Measurements from ENCODE around the gene BRAP. TPM values are rescaled to one million over a fixed set of nuclear protein-coding genes. Genes with fewer than 3 reads are reported as not detected.
"Not testable (repeated sequence)": the region's sequence is repeated elsewhere in the genome, so short reads cannot be mapped to it uniquely, and the experiment has no call there.

BRAP gene
- polyA plus RNA-seq, 1 of the 3 experiments (the other 2 are of a cell fraction) = 11.4 TPM

- TF ChIP-seq IRF3 (IDR thresholded peaks at IDR 0.05; ENCODE audit: low read depth, low read length) (no peak), PBX3 (IDR thresholded peaks at IDR 0.05) (no peak), MXI1 (IDR thresholded peaks at IDR 0.05; ENCODE audit: low read depth, low read length) (no peak), CTCF (IDR thresholded peaks at IDR 0.05) (no peak), POLR2AphosphoS5 (IDR thresholded peaks at IDR 0.05; ENCODE audit: low read depth, low read length) (no peak), TAF1 (IDR thresholded peaks at IDR 0.05; ENCODE audit: borderline replicate concordance, low read depth, low read length) (no peak), RXRA (IDR thresholded peaks at IDR 0.05; ENCODE audit: borderline replicate concordance, low read depth) (no peak), TCF12 (IDR thresholded peaks at IDR 0.05) (no peak)
These were observed 61.2 kb downstream of the BRAP start (continued) for GRCh38 chr12:111624540-111624939.

- 92% methylated on average over 10 of the region's 10 CpGs for WGBS (ENCODE audit: low lambda C conversion rate)
- CTCF ChIA-PET; H3K4me3 ChIP-seq (ENCODE audit: low read depth in 2 of 2, low read length in 1 of 2): not testable (repeated sequence)
These were observed 67.9 kb downstream of the BRAP start for GRCh38 chr12:111617841-111618240.

GRCh38 chr12:111616177-111616623, 69.6 kb downstream of the BRAP start:
- TF ChIP-seq RCOR1 (IDR thresholded peaks at IDR 0.05; ENCODE audit: low read length) (no peak), GABPA (IDR thresholded peaks at IDR 0.05; ENCODE audit: low read depth) (no peak), MAX (IDR thresholded peaks at IDR 0.05; ENCODE audit: low read depth) (no peak), PBX3 (IDR thresholded peaks at IDR 0.05) (no peak), RFX5 (IDR thresholded peaks at IDR 0.05; ENCODE audit: low read length) (no peak), SIN3A (IDR thresholded peaks at IDR 0.05; ENCODE audit: borderline replicate concordance, low read depth, low read length) (no peak), EZH2phosphoT487 (IDR thresholded peaks at IDR 0.05; ENCODE audit: borderline replicate concordance, low read depth) (no peak)
- H3K4me1 ChIP-seq (ENCODE audit: control insufficient read depth in 1 of 2, insufficient read depth in 2 of 2, low read depth in 1 of 2, low read length in 1 of 2) = no peaks in the 10 kb centered on the region
- H3K36me3 ChIP-seq (replicated peaks in 1 of 2; ENCODE audit: control insufficient read depth in 1 of 2, insufficient read depth in 2 of 2, low read length in 1 of 2) = no peaks in the 10 kb centered on the region
- H3K9ac ChIP-seq = no peak overlapping the region
- H3K27me3 ChIP-seq (ENCODE audit: insufficient read depth) = no peaks in the 10 kb centered on the region
- H3K4me3 ChIP-seq (ENCODE audit: low read depth in 2 of 2, low read length in 1 of 2) = no peak overlapping the region
- no peak overlapping the region for H3K27ac ChIP-seq (ENCODE audit: low read depth in 2 of 2, low read length in 1 of 2)
- 81% methylated on average over 7 of the region's 7 CpGs for WGBS (ENCODE audit: low lambda C conversion rate)
- ChIA-PET POLR2A (no interaction called here), CTCF (no interaction called here)
- no peaks in the 10 kb centered on the region for H3K9me2 ChIP-seq
- no peak for DNase-seq
- no peak overlapping the region for H2AFZ ChIP-seq (ENCODE audit: low read depth)
- H4K20me1 ChIP-seq (ENCODE audit: insufficient read depth) = no peaks in the 10 kb centered on the region
- H3K79me2 ChIP-seq (ENCODE audit: insufficient read depth) = no peaks in the 10 kb centered on the region
- H3K4me2 ChIP-seq = no peak overlapping the region
- no peaks in the 10 kb centered on the region for H3K9me3 ChIP-seq
- H3F3A ChIP-seq (replicated peaks; ENCODE audit: insufficient read depth) = no peaks in the 10 kb centered on the region

More at GRCh38 chr12:111617841-111618240, 67.9 kb downstream of the BRAP start:
- H3K79me2 ChIP-seq (ENCODE audit: insufficient read depth); H3K9ac ChIP-seq; H3K36me3 ChIP-seq (replicated peaks in 1 of 2; ENCODE audit: control insufficient read depth in 1 of 2, insufficient read depth in 2 of 2, low read length in 1 of 2); H3K9me3 ChIP-seq; H3K27ac ChIP-seq (ENCODE audit: low read depth in 2 of 2, low read length in 1 of 2); H2AFZ ChIP-seq (ENCODE audit: low read depth); POLR2A ChIA-PET; H3K4me2 ChIP-seq; H3K4me1 ChIP-seq (ENCODE audit: control insufficient read depth in 1 of 2, insufficient read depth in 2 of 2, low read depth in 1 of 2, low read length in 1 of 2); H4K20me1 ChIP-seq (ENCODE audit: insufficient read depth); DNase-seq; H3K27me3 ChIP-seq (ENCODE audit: insufficient read depth); H3K9me2 ChIP-seq; H3F3A ChIP-seq (replicated peaks; ENCODE audit: insufficient read depth): not testable (repeated sequence)
